RPMI8226 (cell line): Measurements from ENCODE around the gene OTOP3.

Source experiments
- DNase-seq: peaks from one replicate; pipeline ENCODE4 v3.0.0-alpha.2; 2015

Gene OTOP3

DNA sequence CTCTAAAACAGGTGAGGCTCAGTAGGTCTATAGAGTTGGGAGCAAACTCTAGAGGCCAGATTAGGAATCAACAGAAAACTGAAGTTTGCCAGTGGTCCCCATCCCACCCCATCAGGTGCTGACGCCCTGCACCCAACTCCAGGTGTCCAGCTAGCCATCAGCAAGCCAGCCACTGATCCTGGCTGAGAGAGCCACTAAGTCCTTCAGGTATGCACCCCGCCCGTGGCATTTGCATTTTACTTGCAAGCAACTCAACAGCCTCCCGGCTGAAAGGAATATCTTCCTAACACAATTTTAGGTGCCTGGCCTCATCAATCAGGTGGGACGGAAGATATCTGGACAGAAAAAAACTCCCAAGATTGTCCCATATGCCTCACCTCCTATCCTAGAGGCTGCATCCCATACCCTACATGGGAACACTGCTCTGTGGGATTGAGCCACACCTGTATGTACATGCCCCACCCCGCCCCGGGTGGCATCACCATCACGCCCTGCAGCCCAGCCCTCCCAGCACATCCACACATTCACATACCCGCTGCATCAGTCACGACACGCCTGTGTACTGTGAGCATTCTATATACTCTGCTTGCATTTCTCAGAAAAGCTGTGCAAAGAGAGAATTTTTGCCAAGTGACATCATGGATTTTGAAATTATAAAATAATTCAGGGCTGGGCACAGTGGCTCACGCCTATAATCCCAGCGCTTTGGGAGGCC, 8.3 kb downstream of the OTOP3 start:
- no peak for DNase-seq

DNA sequence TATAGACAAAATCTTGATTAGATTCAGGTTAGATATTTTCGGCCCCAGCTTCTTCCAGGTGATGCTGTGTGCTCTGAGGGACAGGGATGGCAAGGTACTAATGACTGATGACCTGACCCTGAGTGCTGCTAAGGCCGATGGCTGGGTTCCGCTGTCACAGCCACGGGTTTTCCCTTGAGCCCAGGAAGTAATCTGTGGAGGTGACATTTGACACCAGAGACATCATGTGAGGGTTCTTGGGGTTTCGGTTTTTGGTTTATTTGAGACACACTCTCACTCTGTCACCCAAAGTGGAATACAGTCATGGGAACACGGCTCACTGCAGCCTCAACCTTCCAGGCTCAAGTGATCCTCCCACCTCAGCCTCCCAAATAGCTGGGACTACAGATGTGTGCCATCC, 9.8 kb downstream of the OTOP3 start:
- DNase-seq: no peak

DNA sequence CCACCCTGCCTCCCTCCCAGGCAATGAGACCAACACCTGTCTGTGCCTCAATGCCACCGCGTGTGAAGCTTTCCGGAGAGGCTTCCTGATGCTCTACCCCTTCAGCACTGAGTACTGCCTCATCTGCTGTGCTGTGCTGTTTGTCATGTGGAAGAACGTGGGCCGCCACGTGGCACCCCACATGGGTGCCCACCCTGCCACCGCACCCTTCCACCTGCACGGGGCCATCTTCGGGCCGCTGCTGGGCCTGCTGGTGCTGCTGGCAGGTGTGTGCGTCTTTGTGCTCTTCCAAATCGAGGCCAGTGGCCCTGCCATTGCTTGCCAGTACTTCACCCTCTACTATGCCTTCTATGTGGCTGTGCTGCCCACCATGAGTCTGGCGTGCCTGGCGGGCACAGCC, 10.9 kb downstream of the OTOP3 start:
- no peak for DNase-seq

DNA sequence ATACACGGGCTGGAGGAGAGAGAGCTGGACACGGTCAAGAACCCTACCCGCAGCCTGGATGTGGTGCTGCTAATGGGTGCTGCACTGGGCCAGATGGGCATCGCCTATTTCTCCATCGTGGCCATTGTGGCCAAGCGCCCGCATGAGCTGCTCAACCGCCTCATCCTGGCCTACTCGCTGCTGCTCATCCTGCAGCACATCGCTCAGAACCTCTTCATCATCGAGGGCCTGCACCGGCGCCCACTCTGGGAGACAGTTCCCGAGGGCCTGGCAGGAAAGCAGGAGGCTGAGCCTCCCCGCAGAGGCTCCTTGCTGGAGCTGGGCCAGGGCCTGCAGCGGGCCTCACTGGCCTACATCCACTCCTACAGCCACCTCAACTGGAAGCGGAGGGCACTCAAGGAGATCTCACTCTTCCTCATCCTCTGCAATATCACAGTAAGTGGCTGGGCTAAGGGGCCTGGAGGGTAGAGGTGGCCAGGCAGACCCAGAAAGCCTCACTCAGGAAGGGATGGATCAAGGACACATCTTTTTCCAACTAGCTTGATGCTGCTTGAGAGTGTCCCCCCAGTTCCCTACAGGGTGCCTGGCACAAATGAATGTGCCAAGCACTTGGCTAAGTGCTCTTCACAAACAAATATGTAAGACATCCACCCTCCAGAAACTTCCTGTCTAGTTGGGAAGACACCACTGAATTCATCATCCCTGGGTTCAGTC, 11.5 kb downstream of the OTOP3 start:
- DNase-seq: no peak

DNA sequence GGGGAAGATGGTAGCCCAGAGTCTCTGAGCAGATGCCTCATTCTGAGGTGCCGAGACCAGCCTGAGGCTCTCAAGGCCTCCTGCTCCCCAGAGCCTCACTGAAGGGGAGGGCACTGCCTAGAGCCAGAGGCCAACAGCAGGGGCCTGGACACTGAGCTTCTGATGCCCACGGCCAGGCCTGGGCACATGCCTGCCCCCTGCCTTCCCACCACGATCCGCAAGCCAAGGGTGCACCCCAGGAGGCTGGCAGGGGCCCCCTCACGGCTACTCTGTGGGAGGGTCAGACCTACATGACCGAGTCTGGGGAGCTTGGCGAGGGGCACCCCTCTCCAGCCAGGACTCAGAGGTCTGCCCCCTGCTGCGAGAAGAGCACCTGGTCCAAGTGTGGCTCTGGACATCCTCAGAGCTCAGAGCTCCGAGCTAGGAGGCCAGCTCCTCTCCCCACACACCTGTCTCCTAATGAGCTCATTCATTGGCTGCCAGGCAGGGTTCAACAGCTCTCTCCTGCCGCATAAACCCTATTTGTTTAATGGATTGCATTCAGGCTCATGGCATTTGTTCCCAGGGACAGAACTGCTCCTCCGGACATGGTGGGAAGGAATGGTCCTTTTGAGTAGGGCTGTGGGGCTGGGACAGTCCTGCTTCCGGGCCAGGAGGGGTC, 13.9 kb downstream of the OTOP3 start:
- no peak for DNase-seq

DNA sequence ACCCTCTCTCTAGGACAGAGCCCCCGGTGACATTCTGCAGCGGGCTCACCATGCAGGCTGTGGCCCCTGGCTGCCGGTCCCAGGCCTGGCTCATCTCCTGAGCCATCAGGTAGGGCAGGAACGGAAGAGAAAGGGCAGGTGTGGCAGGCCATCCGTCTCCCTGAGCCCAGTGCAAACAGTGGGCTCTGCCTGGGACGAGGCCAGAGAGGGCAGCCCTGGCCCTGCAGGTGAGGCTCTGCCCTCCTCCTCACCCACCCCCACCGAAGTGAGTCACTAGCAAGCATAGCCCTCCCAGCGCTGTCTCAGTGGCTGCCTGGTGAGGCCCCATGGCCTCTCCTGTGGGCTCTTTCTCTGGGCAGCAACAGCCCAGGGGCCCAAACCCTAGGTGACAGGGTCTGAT, 14.5 kb downstream of the OTOP3 start:
- no peak for DNase-seq

DNA sequence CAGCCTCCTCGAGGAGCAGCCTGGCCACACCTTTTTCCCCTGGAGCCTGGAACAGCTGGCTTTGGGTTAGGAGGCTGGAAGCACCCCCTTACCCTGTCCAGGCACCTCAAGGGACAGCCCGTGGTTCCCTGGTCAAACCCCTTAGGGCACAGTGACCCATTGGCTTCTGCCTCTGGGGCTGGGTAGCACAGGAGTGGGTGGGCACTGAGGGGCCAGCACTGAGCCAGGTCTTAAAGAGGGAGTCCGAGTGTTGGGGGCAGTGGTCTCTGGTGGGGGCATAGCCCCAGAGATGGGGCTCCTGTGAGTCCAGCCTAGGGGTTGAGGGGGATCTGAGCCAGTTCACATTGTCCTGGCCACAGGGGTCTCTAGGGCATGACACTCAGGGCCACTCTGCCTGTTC, 15.4 kb downstream of the OTOP3 start:
- DNase-seq: no peak

DNA sequence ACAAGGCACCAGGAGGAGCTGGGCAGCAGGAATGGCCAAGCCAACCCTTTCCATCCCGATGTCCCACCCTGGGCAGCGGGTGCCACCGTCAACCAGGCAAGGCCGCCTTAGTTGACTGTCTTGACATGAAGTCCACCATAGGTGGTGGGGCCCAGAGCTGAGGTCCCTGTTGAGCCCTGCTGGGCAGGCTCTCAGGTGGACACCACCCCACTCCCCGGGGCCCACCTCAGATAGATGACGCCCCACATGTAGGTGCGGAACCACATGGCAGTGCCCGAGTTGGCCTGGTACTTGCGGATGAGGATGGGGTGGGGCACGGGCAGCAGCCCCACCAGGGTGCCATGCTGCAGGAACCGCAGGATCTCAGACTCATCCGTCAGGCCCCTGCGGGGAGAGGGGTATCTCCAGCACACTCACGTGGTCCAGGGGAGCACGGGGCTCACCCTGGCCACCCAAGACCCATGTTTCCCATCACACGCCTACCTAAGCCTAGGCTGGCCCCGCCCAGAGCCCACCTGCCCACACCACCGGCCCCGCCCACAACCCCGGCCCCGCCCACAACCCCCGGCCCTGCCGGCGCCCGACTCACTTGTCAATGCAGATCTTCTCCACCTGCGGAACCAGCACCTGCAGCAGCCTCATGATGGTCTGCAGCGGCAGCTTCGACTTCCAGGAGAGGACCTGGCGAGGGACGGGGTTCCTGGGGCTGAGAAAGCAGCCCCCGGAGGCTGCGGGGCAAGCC, 16.2 kb downstream of the OTOP3 start:
- DNase-seq: no peak

DNA sequence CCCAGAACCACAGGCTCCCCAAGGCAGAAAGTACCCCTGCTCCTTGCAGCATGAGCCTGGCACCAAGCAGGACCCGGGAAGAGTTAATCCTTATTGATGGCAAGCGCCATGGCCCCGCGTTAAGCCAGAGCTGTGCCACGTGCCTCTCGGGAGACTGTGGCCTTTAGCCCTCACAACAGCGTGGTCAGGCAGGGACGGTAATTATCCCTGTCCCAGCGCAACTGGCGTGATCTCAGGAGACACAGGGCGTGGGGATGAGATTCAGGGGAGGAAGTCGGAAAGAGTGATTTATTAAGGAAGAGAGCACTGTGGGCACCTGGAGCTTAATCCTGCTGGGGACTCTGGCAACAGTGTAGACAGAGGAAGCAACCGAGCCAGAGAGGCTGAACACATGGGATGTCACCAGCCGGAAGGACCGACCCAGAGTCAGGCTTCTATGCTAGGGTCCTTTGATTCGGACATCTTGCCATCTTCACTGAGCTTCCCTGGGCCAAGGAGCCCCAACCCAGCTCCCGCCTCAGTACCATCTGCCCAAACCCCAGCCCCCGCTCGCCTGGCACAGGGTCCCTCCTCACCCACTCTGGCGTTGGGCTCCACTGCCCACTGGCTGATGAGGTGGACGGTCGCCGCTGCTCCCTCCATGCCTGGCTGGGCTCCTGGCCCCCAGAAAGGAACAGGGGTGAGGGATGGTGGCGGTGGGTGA, 16.9 kb downstream of the OTOP3 start:
- no peak for DNase-seq

DNA sequence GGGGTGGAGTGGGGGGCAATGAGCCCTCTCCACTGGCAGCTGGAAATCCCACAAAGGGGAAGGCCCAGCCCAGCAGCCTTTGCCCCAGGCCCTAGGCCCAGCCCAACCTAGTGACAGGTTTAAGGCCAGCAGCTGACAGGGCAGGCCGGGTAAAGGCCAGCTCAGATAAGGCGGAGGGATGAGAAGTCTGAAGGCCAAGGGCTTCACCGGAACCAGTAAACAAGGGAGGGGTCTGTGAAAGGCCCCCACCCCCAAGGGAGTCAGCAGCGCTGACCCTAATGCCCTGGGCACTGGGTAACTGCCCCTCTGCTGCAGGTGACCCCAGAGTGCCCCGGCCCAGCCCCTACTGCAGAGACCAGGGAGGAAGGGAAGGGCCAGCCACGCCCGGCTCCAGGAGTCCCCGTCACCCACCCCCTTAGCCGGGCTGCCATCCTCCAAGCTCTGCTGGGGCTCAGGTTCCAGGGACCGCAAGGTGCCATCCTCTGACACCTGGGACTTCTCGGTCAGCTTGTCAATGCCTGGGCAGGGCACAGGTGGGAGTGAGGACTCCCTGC, 17.5 kb downstream of the OTOP3 start:
- DNase-seq: no peak

DNA sequence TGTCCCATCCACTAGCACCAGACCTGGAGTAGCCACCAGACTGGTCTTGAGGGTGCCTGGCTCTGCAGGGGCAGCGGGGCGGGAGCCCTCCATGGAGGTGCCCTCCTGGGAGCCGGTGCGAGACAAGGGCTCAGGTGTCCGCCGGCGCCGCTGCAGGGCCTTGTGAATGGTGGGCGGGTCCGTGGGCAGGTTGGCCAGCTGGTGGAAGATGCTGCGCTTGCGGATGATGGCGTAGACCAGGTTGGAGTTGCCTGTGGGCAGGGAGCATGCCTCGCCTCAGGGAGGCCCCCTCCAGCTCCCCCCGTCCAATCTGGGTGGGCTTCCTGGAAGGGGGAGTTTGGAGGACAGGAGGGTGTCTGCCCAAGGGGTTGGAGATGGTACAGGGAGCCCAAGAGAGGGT, 18.4 kb downstream of the OTOP3 start:
- DNase-seq: no peak

DNA sequence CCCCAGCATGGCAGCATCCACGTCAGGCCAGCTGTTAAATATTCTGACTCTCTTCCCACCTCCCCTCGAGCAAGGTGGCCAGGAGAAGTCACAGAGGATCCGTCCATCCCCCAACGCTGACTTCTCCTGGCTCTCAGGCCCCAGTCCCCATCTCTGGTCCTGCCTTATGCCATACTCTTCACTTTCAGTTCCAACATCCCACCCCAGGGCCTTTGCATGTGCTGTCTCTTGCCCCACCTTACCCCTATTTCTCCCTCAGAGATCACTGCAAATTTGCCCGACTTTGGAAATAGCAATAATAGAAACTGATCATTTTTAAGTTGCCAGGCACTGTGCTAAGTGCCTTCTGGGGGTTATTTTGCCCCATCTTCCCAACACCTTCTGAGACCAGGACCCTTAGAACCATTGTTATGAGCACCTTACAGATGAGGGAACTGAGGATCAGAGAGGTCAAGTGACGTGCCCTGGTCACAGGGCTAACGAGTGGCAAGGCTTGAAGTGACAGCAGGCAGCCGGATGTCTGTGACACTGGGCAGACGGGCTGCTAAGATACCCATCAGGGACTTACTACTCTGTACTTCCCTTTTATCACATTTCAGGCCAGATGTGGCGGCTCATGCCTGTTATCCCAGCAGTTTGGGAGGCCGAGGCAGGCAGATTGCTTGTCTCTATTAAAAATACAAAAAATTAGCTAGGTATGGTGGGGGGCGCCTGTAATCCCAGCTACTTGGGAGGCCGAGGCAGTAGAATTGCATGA, 19.1 kb downstream of the OTOP3 start:
- no peak for DNase-seq

DNA sequence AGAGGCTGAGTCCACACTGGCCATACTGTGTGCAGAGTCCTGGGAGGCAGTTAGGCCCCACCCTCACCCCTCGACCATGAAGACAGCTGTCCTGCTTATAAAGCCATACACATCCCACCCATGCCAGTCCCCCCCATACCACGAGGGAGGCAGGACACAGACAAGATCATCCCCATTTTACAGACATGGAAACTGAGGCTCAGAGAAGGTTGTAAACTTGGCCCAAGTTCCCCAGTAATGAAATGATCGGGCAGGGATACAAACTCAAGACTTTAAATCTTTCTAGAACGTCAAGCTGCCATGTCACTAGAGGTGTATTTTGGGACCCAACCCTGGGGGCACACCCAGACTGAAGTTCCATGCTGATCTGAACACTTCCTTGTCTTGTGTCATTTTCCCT, 20.4 kb downstream of the OTOP3 start:
- no peak for DNase-seq

DNA sequence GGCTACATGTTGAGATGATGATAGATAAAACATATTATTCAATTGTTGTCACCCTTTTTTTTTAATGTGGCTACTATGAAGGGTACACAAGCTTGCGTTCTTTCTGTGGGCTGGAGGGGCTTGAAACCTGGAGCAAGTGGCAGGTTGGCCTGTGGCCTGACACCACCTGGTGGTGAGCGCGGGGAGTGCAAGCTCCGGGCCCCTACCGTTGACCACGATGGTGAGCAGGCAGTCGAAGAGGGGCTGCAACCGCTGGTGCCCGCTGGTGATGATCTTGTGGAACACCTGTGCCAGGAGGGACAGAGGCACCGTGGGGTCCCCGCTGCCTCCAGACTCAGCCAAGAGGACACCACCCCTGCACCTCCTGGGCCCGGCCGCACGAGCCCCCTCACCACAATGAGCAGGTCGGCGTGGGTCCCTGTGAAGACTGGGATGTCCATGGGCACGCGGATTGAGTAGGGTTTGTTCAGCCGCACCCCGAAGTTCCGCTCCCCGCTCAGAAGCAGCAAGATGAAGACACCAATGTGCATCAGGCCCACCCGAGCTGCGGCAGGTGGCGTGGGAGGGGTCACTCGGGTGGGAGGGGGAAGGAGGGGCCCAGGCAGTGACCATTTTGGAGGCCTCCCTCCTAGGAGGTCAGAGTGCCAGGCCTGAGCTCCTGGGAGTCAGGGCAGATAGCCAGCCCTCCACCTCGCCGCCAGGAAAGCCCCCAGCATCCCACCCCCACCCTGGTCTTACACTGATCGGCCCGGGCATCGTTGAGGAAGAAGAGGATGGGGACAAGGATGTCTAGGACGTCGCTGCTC, 22.4 kb downstream of the OTOP3 start:
- peak; percentile 75 for DNase-seq

DNA sequence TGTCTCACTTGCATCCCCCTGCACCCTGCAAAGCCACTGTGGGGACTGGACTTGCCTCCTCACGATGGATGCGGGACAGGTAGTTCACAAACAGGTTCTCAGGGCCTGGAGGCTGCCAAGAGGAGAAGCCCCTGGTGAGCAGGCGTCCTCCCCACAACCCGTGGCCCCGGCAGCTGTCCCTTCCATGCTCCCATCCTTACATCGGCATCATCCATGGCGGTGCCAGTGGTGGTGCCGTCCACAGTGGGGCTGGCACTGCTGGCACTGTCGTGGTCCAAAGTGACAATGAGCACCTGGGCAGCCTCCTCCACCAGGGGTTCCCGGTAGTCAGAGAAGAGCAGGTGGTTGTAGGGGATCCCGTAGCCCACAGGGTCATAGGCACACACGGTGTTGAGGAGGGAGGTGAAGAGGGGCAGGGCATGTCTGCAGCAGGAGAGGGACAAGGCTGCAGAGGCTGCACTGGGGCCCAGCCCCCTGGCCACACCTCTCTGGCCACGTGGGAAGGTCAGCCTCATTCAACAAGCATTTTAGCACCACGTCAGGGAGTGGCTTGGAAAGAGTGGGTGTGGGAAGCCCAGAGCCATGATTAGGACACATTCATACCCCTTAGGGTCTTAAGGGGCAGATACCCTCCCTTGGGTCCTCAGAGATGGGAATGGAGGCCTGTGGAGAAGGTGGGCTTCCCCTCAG, 24.3 kb downstream of the OTOP3 start:
- no peak for DNase-seq

DNA sequence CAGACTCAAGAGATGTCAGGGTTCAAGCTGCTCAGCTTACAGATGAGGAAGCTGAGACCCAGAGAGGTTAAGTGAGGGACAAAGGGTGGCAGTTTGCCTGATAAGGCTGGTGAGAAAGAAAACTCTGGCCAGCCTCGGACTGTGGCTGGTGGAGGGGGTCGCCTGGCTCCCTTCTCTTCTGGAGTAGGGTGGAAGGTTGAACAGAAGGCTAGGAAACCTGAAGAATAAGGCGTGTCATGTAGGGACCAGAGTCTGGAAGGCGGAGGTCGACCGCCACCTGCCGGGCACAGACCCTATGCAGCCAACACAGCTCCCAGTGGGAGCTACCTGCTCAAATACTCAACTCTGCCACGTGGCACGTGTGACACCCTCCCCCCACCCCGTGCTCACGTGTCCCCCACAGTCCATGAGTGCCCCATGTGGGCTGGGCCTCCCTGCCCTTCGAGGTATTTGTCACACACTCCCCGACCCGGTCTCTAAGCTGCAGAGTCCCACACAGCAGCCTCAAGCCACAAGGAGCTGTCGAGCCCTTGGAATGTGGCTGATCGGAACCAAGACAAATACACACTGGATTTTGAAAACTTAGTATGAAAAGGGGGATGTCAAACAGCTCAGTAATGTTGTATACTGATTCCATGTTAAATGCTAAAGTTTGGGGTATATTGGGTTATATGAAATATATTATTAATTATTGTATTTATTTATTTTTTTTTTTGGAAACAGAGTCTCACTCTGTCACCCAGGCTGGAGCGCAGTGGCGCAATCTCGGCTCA, 25.1 kb downstream of the OTOP3 start:
- peak; percentile 49 for DNase-seq

DNA sequence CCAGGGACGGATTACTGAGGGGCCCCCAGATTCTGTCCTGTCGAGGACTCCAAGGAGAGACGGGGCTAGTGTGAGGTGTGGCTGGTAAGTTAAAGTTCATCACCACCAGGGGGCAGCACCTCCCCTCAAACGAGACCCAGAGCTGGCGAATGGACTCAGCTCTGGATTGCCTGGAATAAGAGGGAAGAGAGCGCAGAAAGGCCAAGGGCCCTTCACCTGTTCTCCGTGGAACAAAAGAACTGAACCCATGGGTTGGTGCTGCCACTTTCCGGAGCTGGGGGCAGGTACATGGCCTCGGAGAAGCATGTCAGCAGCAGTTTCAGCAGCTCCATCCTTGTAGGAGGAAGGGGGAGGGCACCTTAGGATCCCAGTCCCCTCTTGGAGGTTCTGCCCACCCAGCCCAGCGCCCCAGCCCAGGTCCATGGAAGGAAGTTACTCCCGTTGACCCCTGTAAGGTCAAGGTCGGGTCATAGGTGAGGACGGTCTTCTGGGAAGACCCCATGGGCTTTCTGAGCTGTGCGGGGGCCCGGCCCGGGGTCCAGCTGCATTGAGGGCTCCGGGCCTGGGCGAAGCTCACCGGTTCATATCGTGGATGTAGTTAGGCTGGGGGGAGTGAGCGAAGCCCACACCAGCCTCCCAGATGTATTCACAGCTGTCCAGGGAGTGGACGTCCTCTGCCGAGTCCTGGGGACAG, 26.1 kb downstream of the OTOP3 start:
- peak; percentile 83 for DNase-seq

DNA sequence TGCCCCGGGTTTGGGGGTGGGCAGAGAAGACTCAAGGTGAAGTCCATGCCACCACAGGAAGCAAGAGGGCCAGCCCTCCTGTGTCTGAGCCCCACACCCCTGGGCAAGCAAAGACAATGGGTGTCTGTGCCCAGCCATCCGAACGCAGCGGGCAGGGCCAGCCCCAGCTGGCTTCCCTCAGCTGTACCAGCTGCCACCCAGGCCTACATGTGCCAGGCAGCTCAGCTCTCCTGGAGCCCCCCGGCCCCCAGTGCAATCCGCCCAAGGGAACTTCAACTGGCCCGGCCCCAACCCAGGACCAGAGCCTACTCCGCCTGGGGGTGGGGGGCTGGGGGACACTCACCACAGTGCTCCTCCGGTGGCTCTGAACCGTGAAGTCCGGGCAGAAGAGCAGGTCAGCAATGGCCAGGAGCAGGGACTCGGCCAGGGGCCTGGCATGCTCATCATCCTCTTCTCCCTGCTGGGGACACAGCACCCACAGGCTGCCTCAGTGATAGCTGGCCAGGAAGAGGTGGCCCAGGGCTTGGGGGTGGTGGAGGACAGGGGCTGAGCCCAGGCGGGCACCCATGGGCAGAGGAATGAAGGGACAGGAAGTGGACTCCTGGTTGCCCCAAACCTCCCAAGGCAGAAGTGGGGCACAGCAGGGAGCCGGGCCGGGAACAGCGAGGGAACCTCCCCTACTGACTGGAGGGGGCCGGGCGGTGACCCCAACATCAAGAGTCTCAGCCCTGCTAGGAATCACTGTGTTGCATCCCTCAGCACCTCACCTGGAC, 27.1 kb downstream of the OTOP3 start:
- DNase-seq: no peak
